AG08396 (cell line): Measurements from ENCODE around the gene AKAP6.
"Not testable (repeated sequence)": the region's sequence is repeated elsewhere in the genome, so short reads cannot be mapped to it uniquely, and the experiment has no call there.

Experiments
- DNase-seq: peaks from one replicate; pipeline ENCODE4 v3.0.0; 2012; ENCODE audit warnings: low spot score, mixed read lengths

The AKAP6 gene

DNA sequence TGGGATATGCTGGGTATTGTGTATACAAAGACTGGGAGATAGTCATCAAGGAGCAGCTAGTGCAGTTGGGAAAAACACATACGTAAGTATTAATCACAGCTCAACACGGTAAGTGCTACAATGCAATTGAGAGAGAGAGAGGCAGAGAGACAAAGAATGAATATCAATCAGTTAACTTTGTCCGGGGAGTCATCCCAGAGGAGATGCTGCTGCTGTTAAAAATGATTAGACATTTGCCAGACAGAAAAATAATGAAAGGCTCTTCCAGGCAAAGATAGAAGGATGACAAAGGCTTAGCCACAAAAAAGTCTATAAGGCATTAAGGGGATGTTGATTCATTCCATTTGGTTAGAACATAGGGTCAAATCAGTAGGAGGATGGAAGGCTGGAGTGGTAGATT lies 45.1 kb downstream of the AKAP6 start:
- DNase-seq, result no peak

DNA sequence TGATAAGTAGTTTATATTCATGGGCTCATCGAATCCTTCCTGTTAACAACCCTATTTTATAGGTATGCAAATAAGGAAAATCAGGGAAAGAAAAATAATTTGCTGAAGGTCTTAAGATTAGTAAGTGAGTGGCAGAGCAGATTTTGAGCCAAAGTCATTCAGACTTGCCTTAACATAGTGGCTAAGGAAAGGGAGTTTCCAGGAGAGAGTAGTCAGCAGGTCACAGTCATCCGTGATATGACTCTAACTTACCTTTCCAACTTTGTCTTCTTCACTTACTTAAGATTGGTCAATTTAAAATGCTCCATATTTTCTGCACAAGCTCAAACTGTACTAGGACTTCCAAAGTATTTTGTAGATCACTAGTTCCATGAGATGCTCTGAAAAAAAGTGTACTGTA lies 46.6 kb downstream of the AKAP6 start:
- DNase-seq, result no peak

DNA sequence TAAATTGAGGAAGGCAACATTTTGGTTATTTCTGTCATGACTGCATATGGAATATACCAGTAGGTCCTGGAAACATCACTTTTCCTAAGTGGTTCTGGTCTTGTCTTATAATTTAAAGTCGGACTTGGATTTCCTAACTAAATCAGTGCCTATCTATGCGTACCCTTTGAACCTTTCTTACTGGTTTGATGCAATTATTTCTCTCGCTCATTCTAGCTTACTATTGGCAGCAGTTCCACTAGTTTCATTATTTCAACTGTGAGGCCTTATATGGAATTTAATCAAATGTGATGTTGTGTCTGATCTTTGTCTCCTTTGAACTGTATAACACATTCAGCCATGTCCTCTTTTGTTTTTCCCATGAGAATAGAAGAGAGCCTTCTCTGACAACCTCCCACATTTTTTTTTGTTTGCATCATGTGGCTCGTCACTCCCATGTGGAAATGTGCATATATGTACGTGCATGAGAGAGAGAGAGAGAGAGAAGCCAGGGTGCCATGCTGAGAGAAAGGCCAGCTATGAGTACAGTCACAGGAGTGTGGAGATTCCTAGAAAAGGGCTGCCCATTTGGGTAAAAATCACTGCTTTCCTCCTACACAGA lies 48.0 kb downstream of the AKAP6 start:
- DNase-seq, result no peak

DNA sequence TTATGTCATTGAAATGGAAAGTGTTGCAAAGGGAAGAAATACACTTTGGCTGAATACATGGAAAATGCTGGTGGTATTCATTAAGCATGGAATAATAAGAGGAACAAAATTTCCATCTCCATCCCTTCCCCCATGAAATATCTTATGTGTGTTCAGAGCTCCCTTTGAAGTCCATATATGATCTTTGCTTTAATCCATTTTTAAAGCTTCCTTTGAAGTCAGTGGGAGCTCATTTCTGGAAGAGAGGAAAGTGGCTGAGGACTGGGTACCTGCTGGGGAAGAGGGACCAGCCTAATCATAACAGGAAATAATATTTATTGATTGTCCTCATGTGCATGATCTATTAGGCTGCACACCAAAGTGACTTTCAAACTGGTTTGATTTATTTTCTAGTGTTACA lies 49.2 kb downstream of the AKAP6 start:
- DNase-seq, result no peak

DNA sequence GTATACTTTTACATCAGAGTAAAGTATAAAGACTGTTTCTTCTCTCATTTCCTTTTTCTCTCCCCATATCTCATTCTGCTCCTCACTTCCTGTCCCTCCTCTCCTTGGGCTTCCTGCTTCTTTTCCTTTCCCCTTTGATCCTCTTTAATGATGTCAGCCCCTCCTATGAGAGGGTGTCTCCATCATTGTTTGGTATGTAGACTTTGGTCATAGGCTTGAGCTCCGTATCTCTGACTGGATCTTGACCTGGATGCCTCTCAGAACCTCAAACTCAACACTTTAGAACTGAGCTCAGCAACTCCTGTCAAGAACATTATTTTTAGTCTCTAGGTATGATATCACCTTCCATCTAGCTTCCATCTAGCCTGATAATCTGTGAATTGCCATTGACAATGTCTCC lies 50.3 kb downstream of the AKAP6 start:
- DNase-seq, result no peak

DNA sequence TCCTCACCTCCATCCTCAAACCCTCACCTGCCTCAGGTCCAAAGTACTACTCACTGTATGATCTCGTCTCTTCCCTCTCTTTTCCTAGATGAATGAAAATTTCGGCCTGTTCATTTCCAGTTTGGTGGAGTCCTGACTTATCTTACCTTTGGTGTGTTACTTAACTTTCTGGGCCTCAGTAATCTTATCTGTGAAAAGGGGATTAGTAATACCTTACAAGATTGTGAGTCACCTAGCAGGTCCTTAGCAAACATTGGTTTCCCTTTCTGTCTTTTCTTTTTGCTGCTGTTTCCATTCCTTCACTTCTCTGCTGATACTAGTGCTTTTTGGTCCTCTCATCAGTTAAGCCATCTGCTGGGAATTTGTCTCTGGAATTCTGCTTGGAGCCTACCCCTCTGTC lies 52.8 kb downstream of the AKAP6 start:
- DNase-seq, result no peak

DNA sequence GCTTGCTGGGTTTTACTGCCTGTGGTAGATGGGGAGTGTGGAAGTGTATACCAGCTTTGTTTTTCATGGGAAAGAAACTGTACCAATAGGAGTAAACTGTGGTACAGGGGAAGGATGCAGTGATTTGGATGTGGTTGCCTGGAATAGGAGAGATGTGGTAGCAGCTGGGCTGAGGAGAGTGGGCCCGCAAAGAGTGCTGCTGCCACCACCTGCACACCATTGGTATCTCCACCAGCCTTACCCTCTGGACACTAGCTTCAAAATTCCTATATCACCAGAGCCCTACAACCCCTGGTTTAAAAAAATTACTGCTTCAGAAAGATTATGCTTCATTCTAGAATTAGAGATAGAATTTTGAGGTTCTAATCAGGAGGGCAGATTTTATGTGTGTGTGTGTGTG lies 53.6 kb downstream of the AKAP6 start:
- DNase-seq, result no peak

DNA sequence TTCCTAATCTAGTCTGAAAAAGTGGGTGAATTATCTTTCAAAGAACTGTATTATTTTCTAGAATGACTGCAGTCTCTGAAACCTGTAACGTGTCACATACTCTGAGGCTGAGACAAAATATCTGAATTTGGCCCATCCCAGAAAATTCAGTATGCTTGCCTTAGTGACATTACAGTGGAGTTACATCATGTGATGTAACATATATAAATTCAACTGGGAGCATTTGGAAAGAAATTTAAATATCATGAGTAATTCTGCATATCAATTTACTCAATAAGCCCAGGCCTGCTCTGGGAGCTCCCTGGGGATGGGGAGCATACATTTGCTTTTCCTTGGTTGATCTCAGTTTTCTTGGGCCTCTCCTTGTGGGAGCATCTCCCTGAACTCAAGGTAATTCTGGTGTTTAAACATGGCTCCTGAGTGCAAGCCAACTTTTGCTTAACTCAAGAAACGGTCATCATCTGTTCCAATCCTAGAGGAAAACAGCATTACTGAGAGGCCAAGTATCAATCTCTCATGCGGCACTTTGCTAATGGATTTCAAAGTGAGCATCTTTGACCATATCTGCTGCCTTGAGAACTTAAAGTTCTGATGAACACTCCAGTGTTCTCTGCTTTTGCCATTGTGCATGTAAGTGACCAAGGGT lies 54.4 kb downstream of the AKAP6 start:
- DNase-seq, result no peak

DNA sequence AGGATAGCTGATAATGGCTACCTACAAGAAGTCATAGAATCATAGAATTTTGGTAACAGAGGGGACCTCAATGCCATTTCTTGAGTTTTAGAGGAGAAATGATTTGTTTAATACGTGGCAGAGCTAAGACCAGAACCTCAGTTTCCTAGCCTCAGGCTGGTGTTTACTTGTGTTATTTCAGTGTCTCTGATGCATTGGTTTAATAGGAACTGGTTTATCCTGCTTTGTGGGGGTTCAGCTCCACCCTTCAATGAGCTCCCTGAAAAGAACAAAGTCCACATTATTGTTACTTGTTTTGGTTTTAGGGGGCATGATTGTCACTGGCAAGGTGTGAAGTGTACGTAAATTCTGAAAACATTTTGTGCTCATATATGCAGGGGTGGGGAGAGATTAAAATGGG lies 55.4 kb downstream of the AKAP6 start:
- no peak for DNase-seq

DNA sequence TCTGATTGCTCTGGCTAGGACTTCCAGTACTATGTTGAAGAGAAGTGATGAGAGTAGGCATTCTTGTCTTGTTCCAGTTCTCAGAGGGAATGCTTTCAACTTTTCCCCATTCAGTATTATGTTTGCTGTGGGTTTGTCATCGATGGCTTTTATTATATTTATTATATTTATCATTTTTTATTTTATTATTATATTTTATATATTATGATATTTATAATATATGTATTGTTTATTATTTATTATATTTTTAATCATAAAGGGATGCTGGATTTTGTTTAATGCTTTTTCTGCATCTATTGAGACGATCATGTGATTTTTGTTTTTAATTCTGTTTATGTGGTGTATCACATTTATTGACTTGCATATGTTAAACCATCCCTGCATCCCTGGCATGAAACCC lies 58.2 kb downstream of the AKAP6 start:
- DNase-seq, result not testable (repeated sequence)

DNA sequence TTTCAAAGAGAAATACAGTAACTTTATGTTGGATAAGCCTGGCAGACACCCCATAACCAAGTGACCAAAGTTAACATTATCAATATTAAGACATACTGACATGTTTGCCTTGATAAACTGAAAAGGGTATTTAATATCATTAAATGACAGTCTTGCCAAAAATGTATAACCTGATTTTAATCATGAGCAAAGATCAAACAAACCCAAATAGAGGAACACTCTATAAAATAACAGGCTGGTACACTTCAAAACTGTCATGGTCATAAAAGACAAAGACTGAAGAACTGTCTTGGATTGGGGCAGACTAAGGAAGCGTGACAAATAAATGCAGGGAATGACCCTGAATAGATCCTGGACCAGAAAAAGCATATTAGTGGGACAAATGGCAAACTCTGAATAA lies 64.0 kb downstream of the AKAP6 start:
- DNase-seq, result no peak

DNA sequence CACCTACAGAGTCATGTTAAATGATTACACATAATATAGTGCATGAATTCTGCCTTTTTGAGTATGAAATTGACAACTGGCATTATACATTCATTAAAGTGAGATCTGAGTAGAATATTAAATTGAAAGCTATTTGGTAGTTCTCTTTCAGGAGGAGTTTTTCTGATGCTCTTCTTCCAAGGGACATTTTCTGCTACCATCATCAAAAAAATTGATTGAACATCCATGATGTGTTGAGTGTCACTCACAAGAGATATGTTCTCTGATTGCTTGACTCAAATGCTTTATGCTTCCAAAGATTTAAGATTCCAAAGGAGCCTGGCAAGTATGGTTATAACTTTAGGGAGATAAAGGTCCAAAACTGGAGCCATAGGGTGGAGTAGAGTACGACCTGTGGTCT lies 64.9 kb downstream of the AKAP6 start:
- DNase-seq, result no peak

DNA sequence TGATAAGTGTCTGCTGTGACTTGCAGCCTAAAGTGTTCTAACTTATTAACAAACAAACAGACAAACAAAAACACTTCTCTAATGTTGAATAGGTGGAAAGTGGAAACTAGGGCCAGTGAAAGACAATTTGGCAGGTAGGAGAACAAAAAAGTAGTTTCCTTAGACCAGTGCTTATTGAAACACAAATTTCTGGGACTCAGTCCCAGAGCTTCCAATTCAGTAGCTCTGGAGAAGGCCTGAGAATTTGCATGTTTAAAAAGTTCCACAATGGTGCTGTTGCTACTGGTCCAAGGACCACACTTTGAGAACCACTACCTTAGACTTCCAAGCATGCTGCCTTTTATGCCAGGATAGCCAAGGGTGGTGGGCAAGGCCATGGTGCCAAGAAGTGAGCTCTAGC lies 67.8 kb downstream of the AKAP6 start:
- DNase-seq, result no peak

DNA sequence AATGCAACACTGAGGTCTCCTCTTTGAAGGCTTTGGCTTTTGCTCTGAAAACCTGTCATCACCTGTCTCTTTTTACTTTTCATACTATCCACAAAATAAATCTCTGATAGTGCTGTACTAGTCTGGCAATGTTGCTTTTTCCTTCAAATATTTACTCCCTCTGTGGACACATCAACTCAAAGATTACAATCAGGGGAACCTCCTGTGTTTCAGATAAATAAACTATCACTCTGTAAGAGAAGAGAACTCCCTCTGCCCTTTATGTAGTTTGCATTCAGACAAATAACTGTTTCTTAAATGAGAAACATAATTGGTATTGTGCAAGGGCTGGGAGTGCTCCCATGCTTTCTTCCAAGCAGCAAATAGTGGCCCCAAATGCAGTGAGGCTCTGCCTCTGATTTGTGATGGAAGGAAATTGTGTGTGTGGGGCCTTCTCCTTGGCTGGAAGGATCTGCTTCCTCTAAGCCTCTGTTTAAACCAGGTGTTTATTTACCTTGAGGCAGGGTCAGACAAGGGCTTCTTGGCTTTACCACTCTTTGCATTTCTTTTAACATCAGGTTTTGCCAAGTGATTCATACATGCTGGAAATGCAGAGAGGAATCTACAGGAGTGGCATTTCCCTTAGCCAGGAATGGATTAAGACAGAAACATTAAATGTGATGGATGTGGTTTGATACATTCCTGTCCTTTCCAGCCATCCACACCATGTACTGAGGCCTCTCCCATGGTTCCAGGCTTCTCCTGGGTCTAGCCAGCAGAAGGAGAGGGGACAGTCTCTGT lies 69.0 kb downstream of the AKAP6 start:
- DNase-seq, result no peak

DNA sequence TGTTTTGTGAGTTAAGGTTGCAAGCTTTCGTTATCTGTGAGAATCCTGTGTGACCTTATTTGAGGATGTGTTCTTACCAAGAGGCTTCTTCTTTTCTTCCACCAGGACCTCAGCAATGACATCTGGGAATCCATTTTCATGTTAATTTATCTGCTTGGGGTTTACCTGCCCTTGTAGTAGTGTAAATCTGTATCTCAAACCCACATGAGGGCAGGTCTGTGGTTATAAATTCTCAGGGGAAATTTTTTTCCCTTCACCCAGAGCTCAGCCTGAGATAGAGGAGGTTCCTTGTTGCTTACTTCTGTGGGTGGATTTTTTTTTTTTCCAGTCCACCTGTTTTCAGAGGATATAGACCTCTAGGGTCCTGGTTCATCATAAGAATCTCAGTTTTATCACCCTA lies 70.8 kb downstream of the AKAP6 start:
- DNase-seq, result no peak

DNA sequence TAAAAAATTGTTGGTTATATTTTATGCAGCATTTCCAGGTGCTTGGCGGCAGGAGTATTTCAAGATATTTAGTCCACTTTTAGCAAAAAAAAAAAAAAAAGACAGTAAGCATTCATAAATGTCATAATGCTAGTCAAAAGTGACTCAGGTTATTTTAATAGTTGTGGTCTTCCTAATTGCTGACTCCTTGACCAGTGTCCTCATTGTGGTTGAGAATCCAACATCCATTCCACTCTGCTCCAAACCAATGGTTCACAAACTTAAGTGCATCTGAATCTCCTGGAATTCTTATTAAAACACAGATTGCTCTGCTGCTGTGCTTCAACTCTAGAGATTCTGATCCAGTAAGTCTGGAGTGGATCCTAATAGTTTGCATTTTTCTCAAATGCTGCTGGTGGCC lies 71.4 kb downstream of the AKAP6 start:
- DNase-seq, result no peak

DNA sequence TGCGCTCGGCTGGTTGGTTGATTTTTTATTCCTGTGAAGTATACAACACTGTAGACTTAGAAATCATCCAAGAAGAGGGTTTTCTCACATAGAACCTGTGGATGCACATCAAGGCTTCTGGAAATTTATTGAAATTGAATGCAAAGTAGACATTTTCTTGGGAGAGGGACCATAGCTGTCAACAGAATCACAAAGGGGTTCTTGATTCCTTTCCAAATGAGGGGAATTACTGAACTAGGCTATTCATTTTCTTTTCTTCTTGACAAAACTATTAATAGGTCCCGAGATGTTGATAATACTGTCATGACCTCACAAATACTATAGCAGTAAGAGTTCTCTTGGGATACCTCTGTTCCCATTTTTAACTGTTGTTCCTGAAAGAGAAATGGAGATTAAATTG lies 73.9 kb downstream of the AKAP6 start:
- DNase-seq, result no peak

DNA sequence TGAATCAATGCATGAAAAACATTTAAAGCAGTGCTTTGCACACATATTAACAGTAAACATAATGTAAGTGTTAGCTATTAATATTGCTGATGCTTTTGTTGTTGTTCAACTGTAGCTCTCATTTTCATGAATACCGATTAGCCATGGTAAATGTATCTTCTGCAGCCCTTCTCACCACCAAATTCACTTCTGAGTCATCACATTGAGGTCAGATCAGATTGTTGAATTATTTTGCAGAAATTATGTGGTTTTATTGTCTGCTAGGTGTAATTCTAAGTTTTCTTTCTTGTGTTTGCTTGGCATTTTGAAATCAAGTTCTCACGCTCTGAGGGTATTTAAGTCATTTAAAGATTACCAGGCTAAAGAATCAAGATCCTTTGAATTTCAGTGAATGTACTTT lies 74.6 kb downstream of the AKAP6 start:
- DNase-seq, result no peak

DNA sequence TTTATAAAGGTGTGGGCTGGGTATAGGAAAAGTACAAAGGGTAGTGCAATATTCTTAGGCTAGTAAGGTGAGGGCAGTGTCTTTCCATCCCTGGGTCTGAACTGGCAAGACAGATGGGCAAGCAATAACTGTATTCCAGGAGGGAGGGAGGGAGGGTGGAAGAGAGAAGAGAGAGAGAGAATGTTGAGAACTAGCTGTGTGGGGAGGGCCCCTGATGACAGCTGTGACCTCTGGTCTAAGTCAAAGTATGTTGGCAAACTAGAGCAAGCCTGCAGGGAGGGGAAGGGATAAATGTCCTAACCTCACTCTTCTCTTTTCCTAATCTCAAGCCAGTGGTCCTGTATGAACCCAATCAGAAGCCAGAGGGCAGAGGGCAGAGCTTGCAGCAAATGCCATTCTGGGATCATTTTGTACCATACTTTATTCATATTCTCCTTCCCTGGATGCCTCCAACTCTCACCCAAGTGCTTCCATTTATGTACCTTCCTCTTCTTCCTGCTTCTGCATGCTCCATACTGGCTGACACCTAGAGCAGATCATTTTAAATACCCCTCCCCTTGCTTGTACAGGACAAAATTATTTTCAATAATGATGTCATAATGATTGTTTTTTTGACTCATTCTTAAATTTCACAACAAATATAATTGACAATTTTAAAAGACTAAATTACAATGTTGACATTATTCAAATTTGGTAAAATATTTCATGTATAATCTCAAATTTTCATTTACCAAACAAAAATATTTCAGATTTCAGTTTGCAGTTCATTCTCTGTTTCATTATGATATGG lies 75.9 kb downstream of the AKAP6 start:
- no peak for DNase-seq

DNA sequence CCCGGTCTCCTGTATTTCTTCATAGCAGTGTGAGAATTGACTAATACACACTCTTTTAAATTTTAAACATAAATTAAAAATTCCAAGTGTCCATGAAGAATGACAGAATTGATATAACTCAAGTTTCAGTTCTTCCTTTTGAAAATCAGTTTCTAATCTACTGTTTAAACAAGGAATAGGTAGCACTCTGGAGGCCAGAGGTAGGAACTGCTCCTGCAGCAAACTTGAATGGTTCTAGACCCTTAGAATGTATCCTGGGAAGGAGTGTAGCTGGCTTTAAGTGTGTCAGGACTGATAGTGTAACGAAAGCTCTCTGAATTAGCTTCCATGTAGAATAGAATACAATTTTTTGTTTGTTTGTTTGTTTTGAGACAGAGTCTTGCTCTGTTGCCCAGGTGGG lies 76.8 kb downstream of the AKAP6 start:
- DNase-seq, result no peak

DNA sequence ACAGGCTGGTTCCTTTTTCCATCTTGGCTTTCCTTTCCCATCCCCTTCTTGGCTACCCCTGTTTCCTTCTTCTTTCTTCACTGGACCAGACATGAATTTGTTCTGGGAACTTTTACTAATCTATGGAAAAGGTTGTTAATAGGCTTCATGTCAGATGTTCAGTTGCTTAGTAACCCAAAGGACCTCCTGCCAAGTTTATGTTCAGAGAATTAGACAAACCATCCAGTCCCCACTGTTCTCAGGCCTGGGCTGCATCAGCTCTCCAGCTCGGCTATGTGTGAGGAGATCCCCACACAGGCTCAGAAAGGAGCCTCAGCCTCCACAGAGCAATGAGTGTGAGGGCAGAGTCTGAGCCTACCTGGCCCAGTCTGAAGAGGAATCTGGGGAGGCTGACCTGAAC lies 78.0 kb downstream of the AKAP6 start:
- no peak for DNase-seq

DNA sequence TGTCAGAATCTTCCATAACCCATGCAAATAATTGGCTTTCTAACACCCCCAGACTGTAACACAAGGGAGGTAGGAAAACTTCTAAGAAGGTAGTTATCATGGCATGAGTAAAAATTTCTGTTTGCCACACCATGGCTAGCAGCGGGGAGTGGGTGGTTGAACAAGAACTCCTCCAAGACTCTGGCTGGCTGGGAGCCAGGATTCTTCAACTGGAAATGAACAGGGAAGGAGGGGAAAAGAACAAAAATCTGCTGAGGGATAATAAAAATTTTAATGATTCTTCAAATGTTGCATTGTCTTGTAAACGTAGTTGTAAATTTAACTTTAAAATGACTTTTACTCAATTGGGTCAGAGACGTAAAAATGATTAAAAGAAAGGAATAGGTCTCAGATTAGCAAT lies 78.9 kb downstream of the AKAP6 start:
- DNase-seq, result no peak

DNA sequence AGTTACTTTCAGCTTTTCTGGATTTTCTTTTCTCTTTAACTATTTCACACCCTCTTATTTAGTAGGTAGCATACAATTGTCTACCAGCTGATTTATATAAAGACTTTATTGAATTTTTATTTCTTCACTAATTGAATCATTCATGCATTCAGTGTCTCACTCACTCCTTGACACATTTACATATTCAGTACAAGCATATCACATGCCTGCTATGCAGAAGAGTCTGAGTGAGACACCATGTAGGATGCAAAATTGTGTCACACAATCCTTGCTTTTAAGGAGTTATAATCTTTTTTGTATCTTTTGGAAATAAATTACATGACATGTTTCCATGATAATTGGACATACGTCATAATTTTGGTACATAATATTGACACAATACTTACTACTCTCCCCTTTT lies 83.0 kb downstream of the AKAP6 start:
- no peak for DNase-seq
